Body of pancreas (tissue), 4 donors: Measurements from ENCODE around the gene IL1RN. TPM values are rescaled to one million over a fixed set of nuclear protein-coding genes. Genes with fewer than 3 reads are reported as not detected.

Experiments used
- ATAC-seq: fragments of 150-250 bp; one replicate; pipeline ENCODE4 v1.9.1; 2016
- DNase-seq, 4 donors: peaks; one replicate each; pipeline ENCODE4 v3.0.0-alpha.2; 2019
- H3K27ac ChIP-seq, 4 donors: fragments of 200-600 bp; sonication (generic); 1 replicate in 3 of 4; 2 replicates in 1 of 4; pipeline versions ENCODE4 v1.5.1 to v1.6.1; 2016 to 2019; ENCODE audit warnings: mild to moderate bottlenecking in 1 of 4, mixed read lengths in 1 of 4, moderate library complexity in 1 of 4
- H3K27me3 ChIP-seq, 2 donors: fragments of 200-600 bp; sonication (generic); one replicate each; pipeline ENCODE4 v1.6.0; 2016; ENCODE audit warnings: mild to moderate bottlenecking in 1 of 2
- H3K36me3 ChIP-seq, 2 donors: fragments of 200-600 bp; sonication (generic); replicated peaks in 1 of 2; 2 replicates each; pipeline ENCODE4 v1.5.1; 2016; ENCODE audit warnings: low read depth in 2 of 2; ENCODE audit not compliant: insufficient read depth in 1 of 2
- H3K4me1 ChIP-seq: fragments of 200-600 bp; sonication (generic); one replicate; pipeline ENCODE4 v1.6.0; 2016
- H3K4me3 ChIP-seq, 2 donors: fragments of 200-600 bp; sonication (generic); 1 replicate in 1 of 2; 2 replicates in 1 of 2; pipeline ENCODE4 v1.5.1; 2016 to 2019
- H3K9me3 ChIP-seq, 3 donors: fragments of 200-600 bp; sonication (generic); 1 replicate in 2 of 3; 2 replicates in 1 of 3; pipeline ENCODE4 v1.5.1; 2016
- CTCF ChIP-seq, 7 experiments: fragments of 450-650 bp in 4 of 7; fragments of 200-600 bp in 3 of 7; sonication (generic) in 3 of 7; IDR thresholded peaks; one replicate each; pipeline ENCODE4 v1.5.1; 2016 to 2019; ENCODE audit warnings: antibody characterized with exemption in 7 of 7
- POLR2A ChIP-seq, 3 donors: fragments of 450-650 bp; IDR thresholded peaks; one replicate each; pipeline ENCODE4 v1.6.1; 2016; ENCODE audit warnings: antibody characterized with exemption in 3 of 3, mild to moderate bottlenecking in 2 of 3
- WGBS, 2 donors: methylation state at CpG; one replicate each; pipeline ENCODE4 v1.1.5; 2017; 5-methylcytosine and 5-hydroxymethylcytosine counted together
- intact Hi-C: fragments of 100-400 bp; cut with DNase I; formaldehyde crosslinking; loops from one replicate; pipeline ENCODE4 v1.15.1; 2023
- total RNA-seq, 2 donors: library from RNA; depleted of rRNA; stranded (reverse); fragments of >200 nt; gene quantifications; one replicate each; pipeline ENCODE4 v1.1.0, GENCODE V29; 2016

Gene IL1RN
- total RNA-seq, 2 donors from 2014 or later, result 0.78 TPM; not detected in 1

DNA sequence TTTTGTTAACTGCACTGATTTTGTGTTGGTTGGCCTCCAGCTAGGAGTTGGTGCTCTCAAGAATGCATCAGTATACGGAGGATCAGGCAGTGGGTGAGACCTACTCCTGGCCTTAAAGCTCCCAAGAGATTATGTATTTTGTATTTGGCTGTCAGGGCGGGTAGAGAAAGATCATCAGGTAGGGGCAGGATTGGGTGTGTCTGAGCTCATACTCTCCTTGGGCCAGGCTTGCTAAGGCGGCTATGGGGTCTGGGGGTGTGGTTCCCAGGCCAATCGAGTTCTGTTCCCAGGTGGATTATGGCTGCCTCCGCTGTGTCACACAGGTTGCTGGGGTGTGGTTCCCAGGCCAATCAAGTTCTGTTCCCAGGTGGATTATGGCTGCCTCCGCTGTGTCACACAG, 28.9 kb upstream of the IL1RN start:
- no peak for TF ChIP-seq POLR2A (IDR thresholded peaks at IDR 0.05)
- TF ChIP-seq CTCF (IDR thresholded peaks at IDR 0.05), result no peak
- DNase-seq (no peak), ATAC-seq (no peak)
- Histone ChIP-seq H3K27me3 (no peaks in the 10 kb centered on the region), H3K4me1 (no peaks in the 10 kb centered on the region), H3K4me3 (no peak overlapping the region), H3K27ac (no peak overlapping the region), H3K36me3 (no peaks in the 10 kb centered on the region), H3K9me3 (no peaks in the 10 kb centered on the region)
- 85 to 86% methylated on average over 5 to 6 of the region's 6 CpGs for whole genome bisulfite sequencing, 2 donors
- intact Hi-C loops, result no loop called here

- 62 to 83% methylated on average over 2 of the region's 2 CpGs for WGBS, 2 donors
- Histone ChIP-seq H3K36me3 (no peaks in the 10 kb centered on the region), H3K27me3 (no peaks in the 10 kb centered on the region), H3K27ac (no peak overlapping the region), H3K4me1 (no peaks in the 10 kb centered on the region), H3K4me3 (no peak overlapping the region), H3K9me3 (no peaks in the 10 kb centered on the region)
- intact Hi-C loops, result no loop called here
- no peak for TF ChIP-seq CTCF (IDR thresholded peaks at IDR 0.05)
- TF ChIP-seq POLR2A (IDR thresholded peaks at IDR 0.05), result no peak
- no peak for ATAC-seq
- DNase-seq, result no peak
Observed at GRCh38 chr2:113102133-113102532, 25.3 kb upstream of the IL1RN start.

GRCh38 chr2:113103277-113103676, 24.1 kb upstream of the IL1RN start:
- WGBS, 2 donors, result 85 to 88% methylated on average over 4 of the region's 4 CpGs
- no peak for ATAC-seq
- Histone ChIP-seq H3K4me3 (no peak overlapping the region), H3K27ac (no peak overlapping the region), H3K9me3 (no peaks in the 10 kb centered on the region), H3K27me3 (no peaks in the 10 kb centered on the region), H3K4me1 (no peaks in the 10 kb centered on the region), H3K36me3 (no peaks in the 10 kb centered on the region)
- intact Hi-C loops, result no loop called here
- no peak for DNase-seq
- TF ChIP-seq CTCF (IDR thresholded peaks at IDR 0.05) (no peak), POLR2A (IDR thresholded peaks at IDR 0.05) (no peak)

- DNase-seq, result no peak
- no peak for ATAC-seq
- 59 to 63% methylated on average over 3 of the region's 3 CpGs for WGBS, 2 donors
- no peak for TF ChIP-seq POLR2A (IDR thresholded peaks at IDR 0.05)
- no peak for TF ChIP-seq CTCF (IDR thresholded peaks at IDR 0.05)
- Histone ChIP-seq H3K4me1 (no peaks in the 10 kb centered on the region), H3K27ac (no peak overlapping the region), H3K36me3 (no peaks in the 10 kb centered on the region), H3K4me3 (no peak overlapping the region), H3K27me3 (no peaks in the 10 kb centered on the region), H3K9me3 (no peaks in the 10 kb centered on the region)
- intact Hi-C loops, result no loop called here
Observed at GRCh38 chr2:113104054-113104611, 23.3 kb upstream of the IL1RN start.

- ATAC-seq (no peak), DNase-seq (no peak)
- Histone ChIP-seq H3K4me1 (no peaks in the 10 kb centered on the region), H3K27ac (no peak overlapping the region), H3K9me3 (no peaks in the 10 kb centered on the region), H3K4me3 (no peak overlapping the region), H3K36me3 (no peaks in the 10 kb centered on the region), H3K27me3 (no peaks in the 10 kb centered on the region)
- 62 to 65% methylated on average over 6 of the region's 6 CpGs for WGBS, 2 donors
- intact Hi-C loops, result no loop called here
- no peak for TF ChIP-seq CTCF (IDR thresholded peaks at IDR 0.05)
- no peak for TF ChIP-seq POLR2A (IDR thresholded peaks at IDR 0.05)
Observed at GRCh38 chr2:113105047-113105785, 22.2 kb upstream of the IL1RN start.
